K562 (cell line): ENCODE data around the gene TAF3. TPM values are rescaled to one million over a fixed set of nuclear protein-coding genes. Genes with fewer than 3 reads are reported as not detected.

Experiments
- ATAC-seq: fragments of 200-7000 bp; cut with Tn5 transposase; 3 replicates; pipeline ENCODE4 v1.9.1; 2020; ENCODE audit warnings: moderate library complexity
- BruUV-seq: library from RNA; stranded (reverse); fragments of 400-500 nt; replicated peaks from 2 replicates; lab custom pipeline; 2021; lab: Mats Ljungman, UMichigan
- CTCF ChIA-PET: fragments of 300-600 bp; formaldehyde crosslinking; extraction: SDS; loops from one replicate; lab custom pipeline; 2021; ENCODE audit warnings: low intra/inter-chr PET ratio; lab: Yijun Ruan, JAX
- POLR2A ChIA-PET: fragments of 300-600, 350-650 bp; sonication (Branson Sonifier 250); formaldehyde crosslinking; extraction: SDS; loops from one replicate; lab custom pipeline; 2021; ENCODE audit warnings: antibody characterized with exemption, inconsistent platforms; lab: Yijun Ruan, JAX
- DNase-seq, 4 experiments: peaks; one replicate each; pipeline versions ENCODE4 v3.0.0 to v3.0.0-alpha.2; 2011 to 2018; ENCODE audit warnings: low spot score in 3 of 4, mixed read lengths in 3 of 4; ENCODE audit errors: extremely low read depth in 1 of 4
- FAIRE-seq: peaks from 2 replicates; lab custom pipeline; 2011; peaks lifted over from hg19 to GRCh38; lab: Jason Lieb, UNC
- H2AFZ ChIP-seq: 2 replicates; pipeline ENCODE4 v1.6.0; 2011; ENCODE audit warnings: low read depth, low read length, control low read depth, inconsistent platforms
- H3K27ac ChIP-seq: fragments of 200-600 bp; 3 replicates; pipeline ENCODE4 v1.8.0; 2011; ENCODE audit warnings: low read depth, mild to moderate bottlenecking, control low read depth, inconsistent platforms, low read length, moderate library complexity, mixed read lengths; ENCODE audit errors: extremely low read depth
- H3K27me3 ChIP-seq, 2 experiments: fragments of 300-600 bp in 1 of 2; 2 replicates in 1 of 2; 3 replicates in 1 of 2; pipeline versions ENCODE4 v1.6.0 to v1.8.0; 2011; ENCODE audit warnings: inconsistent platforms in 2 of 2, low read length in 2 of 2, mild to moderate bottlenecking in 1 of 2, mixed read lengths in 1 of 2, moderate library complexity in 1 of 2; ENCODE audit not compliant: control insufficient read depth in 2 of 2, insufficient read depth in 2 of 2
- H3K36me3 ChIP-seq: fragments of 300-600 bp; 3 replicates; pipeline ENCODE4 v1.8.0; 2011; ENCODE audit warnings: mild to moderate bottlenecking, low read length, inconsistent platforms; ENCODE audit not compliant: control insufficient read depth, insufficient read depth
- H3K4me1 ChIP-seq, 2 experiments: fragments of 200-600 bp in 1 of 2; replicated peaks in 1 of 2; 2 replicates in 1 of 2; 3 replicates in 1 of 2; pipeline versions ENCODE4 v1.5.1 to v1.8.0; 2011; ENCODE audit warnings: inconsistent platforms in 2 of 2, low read length in 2 of 2, mild to moderate bottlenecking in 1 of 2, mixed read lengths in 1 of 2, moderate library complexity in 1 of 2; ENCODE audit not compliant: control insufficient read depth in 2 of 2, insufficient read depth in 2 of 2
- H3K4me2 ChIP-seq: 2 replicates; pipeline ENCODE4 v1.6.1; 2011; ENCODE audit warnings: low read length, control low read depth, inconsistent platforms, mixed read lengths; ENCODE audit not compliant: insufficient read depth
- H3K4me3 ChIP-seq: fragments of 200-600 bp; sonication (generic), shearing (Covaris generic); 2 replicates; pipeline ENCODE4 v1.5.1; 2016; ENCODE audit warnings: control low read depth, inconsistent platforms
- H3K79me2 ChIP-seq: fragments of 200-600 bp; 3 replicates; pipeline ENCODE4 v1.8.0; 2011; ENCODE audit warnings: low read length, inconsistent platforms; ENCODE audit not compliant: control insufficient read depth, insufficient read depth
- H3K9ac ChIP-seq, 2 experiments: 2 replicates each; pipeline versions ENCODE4 v1.6.0 to v1.6.1; 2011; ENCODE audit warnings: low read depth in 2 of 2, low read length in 2 of 2, control low read depth in 1 of 2, inconsistent platforms in 1 of 2, mild to moderate bottlenecking in 1 of 2, mixed read lengths in 1 of 2; ENCODE audit not compliant: insufficient read depth in 1 of 2
- H3K9me1 ChIP-seq: one replicate; pipeline ENCODE4 v1.6.0; 2011; ENCODE audit warnings: inconsistent platforms, mild to moderate bottlenecking, low read length, moderate library complexity; ENCODE audit not compliant: control insufficient read depth, insufficient read depth
- H3K9me3 ChIP-seq: replicated peaks from 2 replicates; pipeline ENCODE4 v1.5.1; 2011; ENCODE audit warnings: low read depth, low read length, inconsistent platforms; ENCODE audit not compliant: control insufficient read depth, insufficient read depth
- H4K20me1 ChIP-seq: replicated peaks from 2 replicates; pipeline ENCODE4 v1.6.1; 2011; ENCODE audit warnings: low read length, inconsistent platforms, mixed read lengths; ENCODE audit not compliant: control insufficient read depth, insufficient read depth
- CBFA2T3 ChIP-seq: fragments of 450-650 bp; IDR thresholded peaks from 2 replicates; pipeline ENCODE4 v1.6.1; 2017
- ZNF384 ChIP-seq: IDR thresholded peaks from 2 replicates; pipeline ENCODE4 v1.6.1; 2012; ENCODE audit warnings: low read depth, low read length, improper control_type of control experiment
- ZNF644 ChIP-seq: fragments of 200-800 bp; sonication (Bioruptor generic); IDR thresholded peaks from 2 replicates; pipeline ENCODE4 v1.6.1; 2016; ENCODE audit warnings: low read depth, missing genetic modification characterization, missing compliant biosample characterization
- WGBS: fragments of 100-300 bp; shearing (Covaris generic); methylation state at CpG from one replicate; pipeline ENCODE4 v1.1.6; 2016; ENCODE audit warnings: low coverage, mixed read lengths; ENCODE audit not compliant: insufficient coverage; ENCODE audit errors: missing lambda C conversion rate; 5-methylcytosine and 5-hydroxymethylcytosine counted together
- in situ Hi-C: fragments of 300-500 bp; cut with MboI; formaldehyde crosslinking; loops from 4 replicates; pipeline ENCODE4 v1.15.0; 2018; ENCODE audit warnings: inconsistent platforms, mixed read lengths
- intact Hi-C: fragments of 100-400 bp; cut with micrococcal nuclease; formaldehyde crosslinking; loops from 2 replicates; pipeline ENCODE4 v1.14.2; 2022
- polyA plus RNA-seq, 8 experiments: library from polyadenylated mRNA; depleted of rRNA in 4 of 8; stranded (reverse) in 5 of 8; unstranded in 3 of 8; fragments of >200 nt; fragmentation: Nextera tagmentation in 2 of 8; fragmentation: Illumina TruSeq in 1 of 8; extraction: Ambion mirVana in 2 of 8; extraction: Trizol in 1 of 8; gene quantifications; 2 replicates each; pipeline versions ENCODE4 v1.2.1 to v1.2.3, GENCODE V29; 2011 to 2014; ENCODE audit warnings: inconsistent platforms in 1 of 8, missing spikeins in 1 of 8
- total RNA-seq, 7 experiments: library from RNA; depleted of rRNA in 6 of 7; stranded (reverse); fragments of >200 nt in 6 of 7; fragmentation: Illumina TruSeq in 2 of 7; extraction: Trizol in 2 of 7; gene quantifications; 2 replicates each; pipeline versions ENCODE4 v1.2.1 to v1.2.3, GENCODE V29; 2011 to 2021; ENCODE audit warnings: low replicate concordance in 1 of 7

The TAF3 gene
- total and polyA plus RNA-seq, 9 of the 15 experiments (the other 6 are each of a cell fraction or from before 2014, with no cell fraction given), result 1.5 to 9.9 (median 4.1) TPM

DNA sequence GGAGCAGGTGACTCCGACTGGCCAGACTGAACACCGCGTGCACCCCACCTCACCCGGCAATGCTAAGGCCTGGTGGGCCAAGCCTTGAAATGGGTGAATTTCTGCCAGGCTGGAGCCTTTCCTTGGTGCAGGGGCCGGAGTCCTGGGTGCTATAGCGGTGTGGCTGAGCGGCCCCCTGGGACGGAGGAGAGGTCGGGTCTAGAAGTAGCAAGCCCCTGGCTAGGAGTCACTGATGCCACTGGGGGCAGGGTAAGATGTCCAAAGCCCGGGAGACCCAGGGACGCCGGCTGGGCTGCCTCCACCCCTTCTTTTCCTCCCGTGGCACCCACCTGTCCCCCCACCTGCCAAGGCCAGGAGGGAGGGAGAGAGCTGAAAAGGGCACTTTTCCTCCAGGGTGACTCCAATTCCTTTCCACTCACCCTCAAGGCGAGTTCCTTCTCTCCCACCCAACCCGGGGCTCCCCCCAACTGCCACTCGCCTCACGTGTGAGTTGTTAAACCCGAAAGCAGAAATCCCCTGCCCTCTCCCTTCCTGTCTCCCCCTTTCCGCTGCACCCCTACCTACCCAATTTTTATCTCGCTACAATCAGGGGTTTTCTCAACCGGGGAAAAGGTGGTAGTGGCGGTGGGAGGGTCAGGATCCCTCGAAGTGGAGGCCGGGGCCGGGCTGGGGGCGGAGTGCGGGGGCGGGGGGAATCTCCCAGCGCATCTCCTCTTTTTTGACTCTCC lies 230.1 kb downstream of the TAF3 start:
- Histone ChIP-seq H3K4me1 (peaks cover 0 to 27% of the 10 kb centered on the region in 2 experiments; a peak in 2 of 5 replicates), H3K27me3 (peaks cover 36 to 75% of the 10 kb centered on the region in 2 experiments), H3K9ac (no peak overlapping the region), H3K79me2 (no peaks in the 10 kb centered on the region), H3K9me3 (no peaks in the 10 kb centered on the region), H4K20me1 (0 out of 2 replicates have a peak, but pooled peaks cover 5% of the 10 kb centered on the region), H3K9me1 (no peaks in the 10 kb centered on the region), H3K36me3 (no peaks in the 10 kb centered on the region), H3K27ac (no peak overlapping the region), H3K4me2 (no peak overlapping the region), H2AFZ (no peak overlapping the region), H3K4me3 (no peak overlapping the region)
- in situ Hi-C loops, result no loop called here
- BruUV-seq, result no TSS peak
- WGBS, result 7% methylated on average over 19 of the region's 29 CpGs
- FAIRE-seq (no peak), ATAC-seq (no peak), DNase-seq (no peak)
- ChIA-PET CTCF (no interaction called here), POLR2A (interaction anchor here (0.7 kb wide), 1 partner anchor 33 kb away, joined by 3 read pairs; no protein-coding TSS in a partner anchor)
- no peak for TF ChIP-seq ZNF384
- intact Hi-C loops, result no loop called here

DNA sequence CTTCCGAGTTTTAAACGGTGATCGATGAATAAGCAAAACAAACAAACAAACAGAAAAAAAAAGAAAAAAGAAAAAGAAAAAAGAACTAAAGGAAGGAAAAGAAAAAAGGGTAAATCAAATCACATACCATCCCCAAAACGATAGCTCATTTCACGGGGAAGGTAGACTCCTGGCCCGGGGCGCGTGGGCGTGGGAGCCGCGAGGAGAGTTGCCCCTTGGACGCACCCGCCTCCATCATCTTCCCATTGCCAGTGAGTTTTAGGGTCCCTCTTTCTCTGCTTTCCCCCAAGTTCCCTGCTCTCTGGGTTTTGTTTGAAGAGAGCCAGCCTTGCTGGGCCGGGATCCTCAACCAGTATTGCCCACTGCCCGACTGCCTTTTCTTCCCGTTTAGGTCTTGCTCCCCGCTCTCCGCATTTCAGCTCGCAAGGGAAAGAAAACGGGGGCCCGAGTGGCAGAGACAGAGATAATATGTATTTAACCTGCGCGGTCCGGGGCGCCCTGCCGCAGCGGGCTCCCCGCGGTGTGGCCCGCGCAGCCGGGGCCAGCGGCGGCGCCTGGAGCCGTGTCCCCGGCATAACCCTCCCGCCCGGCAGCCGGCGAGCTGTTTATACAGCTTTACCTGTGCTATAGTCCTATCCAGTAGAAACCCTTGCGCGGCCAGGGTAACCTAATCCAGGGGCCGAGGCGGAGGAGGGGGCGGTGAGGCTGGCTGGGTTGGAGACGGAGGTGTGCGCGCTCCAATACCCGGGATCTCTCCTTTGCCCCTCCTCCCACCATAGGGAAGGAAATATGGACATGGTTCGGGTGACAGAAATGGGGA lies 230.9 kb downstream of the TAF3 start:
- H3K9me1 ChIP-seq, result no peaks in the 10 kb centered on the region
- no peak overlapping the region for H3K4me2 ChIP-seq
- in situ Hi-C loops (no loop called here), intact Hi-C loops (no loop called here)
- H3K79me2 ChIP-seq, result no peaks in the 10 kb centered on the region
- ChIA-PET POLR2A (interaction anchor here (0.6 to 0.7 kb wide), 3 partner anchors 23 to 229 kb away, joined by 3 read pairs; no protein-coding TSS in a partner anchor), CTCF (no interaction called here)
- H3K27ac ChIP-seq, result no peak overlapping the region
- no peak for DNase-seq
- 56% methylated on average over 43 of the region's 51 CpGs for WGBS
- peaks cover 0 to 27% of the 10 kb centered on the region in 2 experiments; a peak in 3 of 5 replicates for H3K4me1 ChIP-seq
- H3K27me3 ChIP-seq, result peaks cover 31 to 69% of the 10 kb centered on the region in 2 experiments; a peak in 4 of 5 replicates
- H3K4me3 ChIP-seq, result no peak overlapping the region
- TF ChIP-seq ZNF644, result no peak
- no peak for TF ChIP-seq CBFA2T3
- H3K9me3 ChIP-seq, result 0 out of 2 replicates have a peak, but pooled peaks cover 2% of the 10 kb centered on the region
- BruUV-seq, result no TSS peak
- no peaks in the 10 kb centered on the region for H3K36me3 ChIP-seq
- H3K9ac ChIP-seq, result no peak overlapping the region
- no peak overlapping the region for H2AFZ ChIP-seq
- no peak for FAIRE-seq
- no peak for ATAC-seq
- 0 out of 2 replicates have a peak, but pooled peaks cover 5% of the 10 kb centered on the region for H4K20me1 ChIP-seq
